Smooth muscle cell of the brain vasculature (primary cell): ENCODE data around the gene GAGE10.

Source experiments
- DNase-seq: peaks from one replicate; pipeline ENCODE4 v3.0.0-alpha.2; 2012; ENCODE audit warnings: low read depth, low spot score

The GAGE10 gene, protein sequence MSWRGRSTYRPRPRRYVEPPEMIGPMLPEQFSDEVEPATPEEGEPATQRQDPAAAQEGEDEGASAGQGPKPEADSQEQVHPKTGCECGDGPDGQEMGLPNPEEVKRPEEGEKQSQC

DNA sequence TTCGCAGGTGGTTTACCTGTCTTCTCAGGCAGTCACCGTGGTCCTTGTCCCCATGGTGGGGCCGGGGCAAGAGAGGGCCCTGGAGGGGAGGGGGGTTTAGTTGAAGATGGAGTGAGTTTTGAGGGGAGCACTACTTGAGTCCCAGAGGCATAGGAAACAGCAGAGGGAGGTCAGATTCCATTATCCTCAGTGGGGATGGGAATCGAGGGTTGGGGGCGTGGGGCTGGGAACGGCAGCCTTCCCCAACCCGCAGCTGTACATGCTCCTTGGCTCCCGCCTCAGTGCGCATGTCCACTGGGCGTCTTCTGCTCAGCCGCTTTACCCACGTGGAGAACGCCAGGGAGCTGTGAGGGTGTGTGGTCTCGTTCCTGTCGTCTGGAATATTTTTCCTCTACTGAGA is at the start of gene GAGE10:
GAGE10 (plus strand) TSS at position 301 of the 400 bp plus-strand sequence. CDS start 1,214 bp downstream, outside the sequence.
- DNase-seq, result no peak

DNA sequence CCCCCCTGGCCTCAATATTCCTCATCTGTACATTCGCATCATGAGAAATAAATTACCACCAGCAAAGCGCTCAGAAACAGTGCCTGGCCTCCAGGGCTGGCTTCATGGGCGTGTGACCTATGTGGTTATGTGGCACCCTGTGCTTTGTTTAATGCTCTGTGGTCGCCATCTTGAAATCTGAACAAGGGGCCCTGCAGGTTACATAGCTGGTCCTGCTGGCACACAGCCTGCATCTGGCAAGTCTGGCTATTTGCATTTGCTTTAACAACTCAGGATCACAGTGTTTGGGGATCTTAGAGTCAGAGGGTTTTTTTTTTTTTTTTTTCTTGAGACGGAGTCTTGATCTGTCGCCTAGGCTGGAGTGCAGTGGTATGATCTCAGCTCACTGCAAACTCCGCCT is 48.8 kb upstream of the GAGE10 start:
- no peak for DNase-seq

DNA sequence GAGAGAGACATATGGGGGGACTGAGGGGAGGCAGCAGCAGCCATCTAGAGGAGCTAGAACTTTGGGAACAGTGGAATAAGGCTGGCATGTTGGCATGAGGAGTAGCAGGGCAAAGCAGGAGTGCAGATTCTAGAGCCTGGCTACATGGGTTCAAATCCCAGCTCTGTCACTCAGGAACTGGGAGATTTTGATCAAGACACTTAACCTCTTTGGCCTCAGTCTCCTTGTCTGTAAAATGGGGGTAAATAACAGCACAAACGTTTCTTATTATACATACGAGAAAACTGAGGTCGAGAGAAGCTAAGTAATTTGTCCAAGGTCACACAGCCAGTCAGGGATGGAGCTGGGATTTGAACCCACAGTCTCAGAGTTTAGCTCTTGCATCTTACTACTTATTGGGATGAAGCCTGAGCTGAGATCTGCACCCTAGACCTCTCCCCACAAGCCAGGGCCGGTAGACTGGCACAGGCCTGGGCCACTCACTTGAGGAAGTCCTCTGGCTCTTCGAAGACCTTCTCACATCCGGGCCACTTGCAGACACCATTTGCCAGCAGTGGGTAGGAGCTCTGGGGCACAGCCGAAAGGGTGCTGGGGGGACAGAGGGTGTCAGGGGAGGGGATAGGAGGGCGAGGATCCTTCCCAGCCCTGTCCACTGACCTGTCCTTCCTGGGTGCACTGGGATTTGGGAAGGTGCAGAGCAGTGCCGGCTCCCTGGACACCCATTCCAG is 47.0 kb upstream of the GAGE10 start:
- no peak for DNase-seq

DNA sequence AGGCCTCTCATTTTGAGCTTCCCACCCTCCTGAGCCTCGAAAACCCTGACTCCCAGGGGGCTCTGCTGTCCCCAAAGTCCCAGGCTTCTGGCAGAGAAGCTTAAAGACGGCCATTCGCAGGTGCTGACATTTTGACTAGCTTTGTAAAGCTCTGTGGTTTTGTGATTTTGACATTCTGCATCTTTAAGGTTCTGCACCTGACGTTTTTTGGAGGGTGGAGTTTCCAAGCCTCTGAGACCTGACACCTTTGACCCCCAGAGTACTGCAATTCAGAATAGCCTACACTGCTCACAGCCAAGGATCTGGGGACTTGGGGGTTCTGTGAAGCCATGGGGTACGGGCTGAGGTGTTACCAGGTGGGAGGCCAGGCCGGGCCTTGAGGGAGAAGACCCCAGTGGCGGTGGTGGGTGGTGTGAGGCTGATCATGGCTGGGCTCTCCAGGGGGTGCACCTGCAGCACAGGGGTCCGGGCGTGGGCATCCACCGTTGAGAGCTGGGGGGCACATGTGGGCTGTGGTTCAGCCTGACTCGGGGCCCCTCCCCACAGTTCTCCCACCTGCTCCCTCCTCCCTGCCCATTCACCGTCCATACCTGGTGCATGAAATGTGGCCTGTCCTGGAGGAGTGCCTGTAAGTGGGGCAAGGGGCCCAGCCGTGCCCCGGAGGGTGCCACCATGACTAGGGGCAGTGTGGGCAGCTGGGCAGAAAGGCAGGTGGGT is 46.2 kb upstream of the GAGE10 start:
- no peak for DNase-seq

DNA sequence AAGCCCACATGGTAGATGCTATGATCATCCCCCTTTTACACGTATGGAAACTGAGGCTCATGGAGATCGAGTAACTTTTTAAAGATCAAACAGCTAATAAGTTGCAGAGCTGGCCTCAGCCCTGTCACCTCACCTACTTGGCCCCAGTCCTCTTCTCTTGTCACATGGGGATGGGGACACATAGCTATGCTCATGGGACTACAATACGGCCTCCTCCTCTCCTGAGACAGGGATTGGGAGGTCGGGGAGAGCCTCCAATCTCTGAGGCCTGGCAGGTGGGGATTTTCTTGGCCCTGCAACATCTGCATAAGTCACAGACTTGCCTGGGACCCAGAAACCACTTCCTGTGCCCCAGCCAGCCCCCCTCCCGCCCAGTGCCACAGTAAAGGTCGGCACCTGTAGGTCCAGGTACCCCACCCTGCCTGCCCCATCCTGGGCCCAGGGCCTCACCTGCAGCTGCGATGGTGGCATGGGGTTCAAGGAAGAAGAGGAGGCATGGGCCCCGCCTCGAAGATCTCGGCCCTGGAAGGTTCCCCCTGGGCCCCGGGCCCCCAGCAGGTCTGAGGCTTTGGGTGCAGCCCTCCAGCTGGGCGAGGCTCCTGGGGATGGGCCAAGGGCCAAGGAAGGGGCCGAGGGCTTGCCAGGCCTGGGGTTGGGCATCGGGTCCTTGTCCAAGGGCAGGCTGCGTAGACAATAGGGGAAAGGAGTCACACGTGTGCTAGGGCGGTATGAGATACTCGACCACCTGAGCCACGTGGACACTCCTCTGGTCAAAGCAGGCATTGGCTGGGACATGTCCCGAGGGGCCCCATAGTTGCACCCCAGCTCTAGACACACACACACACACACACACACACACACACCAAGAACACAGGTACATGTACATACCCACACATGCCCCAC is 45.3 kb upstream of the GAGE10 start:
- DNase-seq, result no peak

DNA sequence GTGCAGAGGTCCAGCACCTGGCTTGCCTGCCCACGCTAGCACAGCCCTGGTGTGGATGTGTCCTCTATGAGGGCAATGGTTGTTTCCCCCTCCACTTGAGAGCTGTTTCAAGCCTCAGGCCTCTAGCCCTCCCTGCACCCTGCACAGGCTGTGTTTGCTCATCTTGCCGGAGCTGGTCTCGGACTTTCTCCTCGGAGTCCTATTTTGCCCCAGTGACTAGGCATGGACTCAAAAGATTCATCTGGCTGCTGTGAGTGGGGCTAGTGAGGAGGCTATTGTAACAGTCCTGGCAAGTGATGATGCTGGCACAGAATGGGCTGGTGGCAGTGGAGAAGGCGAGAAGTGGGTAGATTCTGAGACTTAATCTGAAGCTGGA is 44.7 kb upstream of the GAGE10 start:
- DNase-seq, result no peak

DNA sequence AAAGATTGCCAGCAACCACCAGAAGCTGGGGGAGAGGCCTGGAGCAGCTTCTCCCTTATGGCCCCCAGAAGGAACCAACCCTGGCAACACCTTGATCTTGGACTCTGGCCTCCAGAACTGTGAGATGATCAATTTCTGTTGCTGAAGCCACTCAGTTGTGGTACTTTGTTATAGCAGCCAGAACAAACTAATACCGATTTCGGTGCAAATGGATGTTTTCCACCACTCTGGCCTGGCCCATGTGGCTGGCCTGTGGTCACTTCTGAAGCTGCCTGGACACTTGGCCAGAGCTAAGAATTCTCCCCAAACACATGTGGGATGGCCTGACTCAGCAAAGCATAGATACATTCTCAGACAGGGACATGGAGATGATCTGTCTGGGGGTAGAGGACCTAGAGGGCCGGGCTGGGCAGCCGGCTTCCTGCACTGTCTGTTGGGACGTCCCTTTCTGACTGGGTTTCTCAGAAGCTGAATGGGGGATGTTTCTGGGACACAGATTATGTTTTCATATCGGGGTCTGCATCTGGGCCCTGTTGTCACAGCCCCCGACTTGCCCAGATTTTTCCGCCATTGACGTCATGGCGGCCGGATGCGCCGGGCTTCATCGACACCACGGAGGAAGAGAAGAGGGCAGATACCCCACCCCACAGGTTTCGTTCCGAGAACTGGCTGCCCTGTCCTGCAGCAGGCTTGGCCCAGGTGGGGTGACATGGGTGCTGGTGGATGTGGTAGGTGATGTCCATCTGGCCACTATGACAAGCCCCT is 43.0 kb upstream of the GAGE10 start:
- no peak for DNase-seq

DNA sequence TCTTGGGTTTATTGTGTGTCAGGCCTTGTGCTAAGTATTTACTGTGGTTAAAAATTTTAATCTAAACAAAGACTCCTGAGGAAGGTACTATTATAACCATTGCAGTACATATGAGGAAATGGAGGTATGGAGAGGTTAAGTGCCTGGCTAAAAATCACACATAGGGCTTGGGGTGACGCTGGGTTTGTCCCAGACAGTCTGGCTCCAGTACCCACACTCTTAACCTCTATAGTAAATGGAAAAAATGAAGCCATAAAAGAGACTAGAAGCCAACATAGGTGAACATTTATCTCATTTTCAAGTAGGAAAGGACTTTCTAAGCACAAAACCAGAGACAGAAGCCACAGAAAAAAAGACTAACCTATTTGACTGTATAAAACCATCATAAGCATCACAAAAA is 40.8 kb upstream of the GAGE10 start:
- DNase-seq, result no peak

DNA sequence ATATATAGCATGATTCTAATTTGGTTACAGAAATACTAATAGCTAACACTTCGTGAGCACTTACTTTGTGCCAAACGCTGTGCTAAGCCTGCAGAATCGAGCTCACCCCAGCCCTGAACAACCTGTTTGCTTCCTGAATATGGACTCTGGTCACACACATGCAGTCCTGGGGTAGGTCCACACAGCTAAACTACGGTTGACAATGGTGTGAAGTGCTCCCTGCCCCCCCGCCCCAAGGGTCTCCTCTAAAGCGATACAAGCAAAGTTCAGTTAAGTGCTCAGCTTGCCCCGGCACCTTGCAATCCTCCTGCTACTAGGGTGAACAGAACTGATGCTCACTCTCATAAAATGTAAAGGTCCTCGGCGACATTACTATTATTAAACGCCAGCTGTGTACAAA is 39.8 kb upstream of the GAGE10 start:
- DNase-seq, result no peak

DNA sequence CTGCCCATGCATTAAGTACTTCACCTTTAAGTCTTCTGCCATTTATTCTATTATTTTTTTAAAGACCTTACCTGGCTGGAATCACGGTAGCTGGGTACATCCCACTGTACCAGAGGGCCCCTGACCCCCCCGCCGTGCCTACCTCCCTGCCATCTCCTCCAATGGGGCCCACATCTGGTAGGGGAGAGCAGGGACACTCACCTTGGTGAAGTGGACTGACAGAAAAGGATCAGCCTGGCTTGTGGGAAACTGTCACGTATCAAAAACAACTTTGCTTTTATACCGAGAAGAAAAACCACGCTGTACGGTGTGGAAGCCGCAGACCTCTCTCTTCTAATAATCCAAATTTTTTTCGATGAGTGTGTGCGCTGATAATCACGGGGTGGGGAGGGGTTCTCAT is 39.0 kb upstream of the GAGE10 start, which contains the start of gene FOXP3:
FOXP3 (minus strand) TSS at position 251 of the 400 bp plus-strand sequence. CDS start 6,205 bp downstream, outside the sequence.
- DNase-seq, result no peak

DNA sequence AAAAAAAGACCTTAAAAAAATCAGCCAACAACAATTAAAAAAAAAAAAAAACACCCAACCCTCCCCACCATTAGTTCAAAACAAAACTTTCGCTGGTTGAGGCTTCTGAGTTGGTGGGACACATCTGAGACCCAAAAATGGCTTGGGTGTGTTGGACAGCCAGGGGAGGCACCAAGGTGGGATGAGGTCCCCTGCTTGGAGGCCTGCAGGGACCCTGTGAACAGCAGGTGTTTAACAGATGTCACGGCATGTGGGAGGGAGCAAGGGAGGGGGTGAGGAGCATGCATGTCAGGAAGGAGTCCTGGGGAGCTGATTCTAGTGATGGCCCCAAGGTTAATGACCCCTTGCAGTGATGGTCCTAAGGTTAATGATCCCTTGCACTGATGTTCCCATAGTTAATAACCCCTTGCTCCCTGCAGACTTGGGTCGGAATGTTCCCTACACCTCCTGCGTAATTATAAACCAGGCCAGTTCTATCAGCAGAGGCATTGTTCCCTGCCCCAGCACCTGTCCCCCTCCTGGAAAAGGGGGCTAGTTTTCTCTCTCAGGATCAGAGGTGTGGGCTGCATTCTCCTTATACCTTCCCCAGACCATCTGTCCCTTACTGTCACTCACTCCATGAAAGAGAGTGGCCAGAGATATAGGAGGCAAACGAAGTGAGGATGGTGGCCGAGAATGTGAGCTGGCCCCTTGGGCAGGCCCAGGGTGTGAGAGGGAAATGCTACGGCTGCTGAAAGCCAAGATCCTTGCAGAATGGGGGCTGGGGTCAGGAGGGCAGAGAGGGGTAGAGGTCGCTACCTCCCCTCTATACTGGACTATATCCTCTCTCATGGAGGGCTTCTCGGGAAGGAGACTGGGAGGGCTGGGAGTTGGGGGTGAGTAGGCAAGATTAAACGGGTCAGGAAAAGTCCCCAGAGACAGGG is 36.7 kb upstream of the GAGE10 start:
- no peak for DNase-seq

DNA sequence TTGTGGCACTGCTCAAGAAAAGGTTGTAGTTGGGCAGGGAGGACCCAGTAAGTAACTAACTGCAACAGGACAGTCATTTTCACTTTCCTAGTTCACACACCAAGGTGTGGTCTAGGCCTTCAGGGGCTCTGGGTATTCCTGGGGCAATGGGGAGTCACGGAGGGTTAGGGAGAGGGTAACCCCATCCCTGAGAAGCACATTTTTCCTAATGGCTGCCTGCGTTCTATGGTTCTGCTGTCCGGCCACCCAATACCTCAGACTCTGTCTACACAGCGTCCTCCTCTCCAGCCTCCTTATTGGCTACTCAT is 34.8 kb upstream of the GAGE10 start:
- no peak for DNase-seq

DNA sequence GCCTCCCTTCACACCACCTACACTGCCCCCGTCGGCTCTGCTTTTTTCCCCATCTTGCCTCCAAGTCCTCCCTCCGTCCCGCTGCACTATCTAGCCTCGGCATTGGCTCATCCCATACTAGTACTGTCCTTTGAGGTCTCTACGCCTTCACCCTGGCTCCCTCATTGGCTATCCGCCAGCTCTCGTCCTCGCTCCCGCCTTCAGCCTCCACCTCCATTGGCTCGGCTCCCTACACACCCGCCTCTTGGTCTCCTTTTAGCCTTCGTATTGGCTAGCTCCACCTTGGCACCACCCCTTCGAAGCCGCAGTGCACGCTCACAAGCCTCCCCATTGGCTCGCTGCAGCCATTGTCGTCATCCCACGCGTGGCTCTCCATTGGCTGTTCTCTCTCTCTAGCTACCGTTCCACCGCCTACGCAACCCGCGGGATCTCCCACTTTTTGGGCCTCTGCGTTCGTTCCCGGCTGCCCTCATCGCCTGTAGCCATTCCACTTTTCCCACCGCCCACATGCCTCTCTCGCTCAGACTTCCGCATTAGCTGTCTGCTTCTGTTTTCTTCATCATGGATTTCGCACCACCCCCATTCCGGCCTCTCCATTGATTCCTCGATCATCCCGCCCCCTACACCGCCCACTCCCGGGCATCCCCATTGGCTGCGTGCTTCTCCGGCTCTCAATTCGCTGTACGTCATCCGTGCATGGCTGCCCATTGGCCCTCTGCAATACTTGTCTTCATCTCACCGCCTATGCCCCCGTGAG is 34.3 kb upstream of the GAGE10 start:
- peak; percentile 88 for DNase-seq

DNA sequence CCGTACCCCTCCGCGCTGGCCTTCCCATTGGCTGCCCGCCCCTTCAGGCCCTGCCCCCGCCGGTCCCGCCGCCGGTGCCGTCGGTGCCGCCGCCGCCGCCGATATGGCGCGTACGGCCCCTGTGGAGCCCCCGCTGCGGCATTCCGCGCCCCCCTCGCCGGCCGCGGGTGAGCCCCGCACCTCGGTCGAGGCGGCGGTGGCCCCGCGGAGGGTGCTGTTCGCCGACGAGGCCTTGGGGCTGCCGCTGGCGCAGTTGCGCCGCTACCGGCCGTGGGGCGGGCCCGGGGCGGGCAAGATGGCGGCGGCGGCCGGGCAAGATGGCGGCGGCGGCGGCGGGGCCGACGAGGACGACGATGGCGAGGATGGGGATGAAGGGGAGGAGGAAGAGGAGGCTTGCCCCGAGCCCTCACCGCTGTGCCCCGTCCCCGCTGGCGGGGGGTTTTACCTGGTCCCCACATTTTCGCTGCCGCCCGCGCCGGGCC is 33.6 kb upstream of the GAGE10 start, which contains the start of gene PPP1R3F:
PPP1R3F (plus strand) TSS at position 27 of the 482 bp plus-strand sequence; CDS start at position 104, 77 bp downstream.
- no peak for DNase-seq

DNA sequence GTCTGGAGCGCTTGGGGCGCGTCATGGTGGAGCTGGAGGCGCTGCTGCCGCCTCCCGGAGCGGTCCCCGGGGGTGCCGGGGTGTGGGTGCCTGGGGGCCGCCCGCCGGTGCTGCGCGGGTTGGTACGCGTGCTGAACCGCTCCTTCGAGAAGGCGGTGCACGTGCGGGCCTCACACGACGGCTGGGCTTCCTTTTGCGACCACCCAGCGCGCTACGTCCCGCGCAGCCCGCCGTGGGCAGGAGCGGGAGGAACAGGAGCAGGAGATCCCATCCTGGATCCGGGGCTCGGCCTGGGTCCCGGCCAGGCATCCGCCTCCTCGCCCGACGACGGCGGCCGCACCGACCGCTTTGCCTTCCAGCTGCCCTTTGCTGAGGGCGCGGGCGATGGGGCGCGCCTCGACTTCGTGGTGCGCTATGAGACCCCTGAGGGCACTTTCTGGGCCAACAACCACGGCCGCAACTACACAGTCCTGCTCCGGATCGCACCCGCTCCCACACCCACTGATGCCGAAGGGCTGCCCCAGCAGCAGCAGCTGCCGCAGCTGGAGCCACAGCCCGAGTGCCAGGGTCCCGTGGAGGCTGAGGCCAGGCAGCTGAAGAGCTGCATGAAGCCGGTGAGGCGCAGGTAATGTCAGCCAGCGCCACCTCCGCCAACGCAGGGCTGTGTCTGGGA is 33.1 kb upstream of the GAGE10 start:
- DNase-seq, result no peak

DNA sequence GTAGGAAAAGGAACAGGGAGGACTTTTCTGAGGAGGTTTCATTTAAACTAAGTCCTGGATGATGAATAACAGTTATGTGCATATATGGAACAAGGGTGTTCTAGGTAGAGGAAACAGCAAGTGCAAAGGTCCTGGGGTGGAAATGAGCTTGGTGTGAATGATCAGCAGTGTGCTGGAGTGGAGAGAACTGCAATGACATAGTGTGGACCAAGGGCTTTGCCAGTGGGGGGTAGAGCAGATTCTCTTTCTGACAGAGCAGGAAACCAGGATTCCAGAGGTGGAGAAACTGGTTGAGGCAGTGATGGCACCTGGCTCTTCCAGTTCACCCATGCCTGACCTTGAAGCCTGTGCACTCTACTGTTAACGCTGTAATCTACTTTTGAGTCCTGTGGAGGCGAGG is 32.1 kb upstream of the GAGE10 start:
- no peak for DNase-seq

DNA sequence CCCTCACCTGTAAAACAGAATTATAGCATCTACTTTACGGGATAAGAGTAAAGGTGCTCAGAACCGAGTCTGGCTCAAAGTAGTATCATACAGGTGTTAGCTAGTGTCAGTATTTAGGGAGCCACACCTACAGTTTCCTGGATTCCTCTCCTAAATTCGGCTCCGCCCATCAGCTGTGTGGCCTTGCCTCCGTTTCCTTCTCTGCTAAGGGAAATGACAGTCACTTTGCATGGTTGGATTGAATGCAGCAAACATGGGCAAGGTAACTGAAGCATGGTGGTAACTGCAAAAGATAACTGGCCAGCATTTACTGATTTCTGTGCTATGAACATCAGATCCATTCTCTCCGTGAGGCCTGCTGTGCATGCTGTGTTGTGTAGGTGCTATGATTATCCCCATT is 31.0 kb upstream of the GAGE10 start:
- DNase-seq, result no peak

DNA sequence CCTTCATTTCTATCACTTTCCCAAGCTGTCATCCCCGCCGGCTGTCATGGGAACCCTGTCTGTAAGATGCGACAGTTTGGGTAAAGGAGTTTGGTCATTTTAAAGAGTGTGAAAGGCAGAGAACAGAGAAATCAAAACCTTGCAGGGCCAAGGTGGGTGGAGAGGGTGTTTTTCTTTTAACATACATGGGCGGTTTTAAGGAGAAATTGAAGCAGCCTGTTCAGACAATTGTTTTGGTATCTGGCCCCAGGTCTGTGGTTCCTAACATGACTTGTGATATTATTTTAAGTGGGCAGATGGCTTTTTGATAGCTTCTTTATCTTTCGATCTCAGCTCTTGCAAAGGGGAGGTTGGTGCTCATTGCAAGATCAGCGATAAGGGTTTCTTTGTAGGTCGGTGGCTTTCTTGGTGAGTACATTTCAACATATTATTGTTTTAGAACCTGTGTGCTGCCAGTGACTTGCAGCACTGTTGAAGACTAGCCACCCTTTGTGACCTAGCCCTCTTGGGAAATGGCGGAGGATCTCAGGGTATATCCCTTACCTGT is 30.2 kb upstream of the GAGE10 start:
- no peak for DNase-seq
